Measurements from ENCODE around the gene SLC6A7.

DNA sequence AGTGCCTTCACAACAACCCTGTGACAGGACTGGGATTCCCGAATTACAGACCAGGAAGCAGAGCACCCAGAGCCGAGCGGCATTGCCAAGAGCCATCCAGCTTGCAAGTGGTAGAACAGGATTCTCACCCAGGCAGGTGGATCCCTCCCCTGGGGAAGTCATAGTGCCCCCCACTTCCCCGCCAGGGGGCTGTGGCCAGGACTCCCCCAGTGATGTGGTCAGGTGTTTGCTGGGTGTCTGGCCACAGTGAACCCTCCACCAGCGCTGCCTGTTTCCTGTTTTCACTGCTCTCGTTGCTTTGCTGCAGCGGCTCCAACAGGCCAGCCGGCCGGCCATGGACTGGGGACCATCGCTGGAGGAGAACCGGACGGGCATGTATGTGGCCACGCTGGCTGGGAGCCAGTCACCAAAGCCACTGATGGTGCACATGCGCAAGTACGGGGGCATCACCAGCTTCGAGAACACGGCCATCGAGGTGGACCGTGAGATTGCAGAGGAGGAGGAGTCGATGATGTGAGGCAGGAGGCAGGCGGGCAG, 19.3 kb downstream of the SLC6A7 start:
- TF ChIP-seq CTCF (IDR thresholded peaks at IDR 0.05): no peak
- TF ChIP-seq ZFX (IDR thresholded peaks at IDR 0.05; ENCODE audit: borderline replicate concordance): no peak

Measured in 22Rv1 (cell line).